K562 (cell line): ENCODE results near the gene NAPB. TPM values are rescaled to one million over a fixed set of nuclear protein-coding genes. Genes with fewer than 3 reads are reported as not detected.

Experiments
- ARID4B ChIP-seq: sonication (generic); formaldehyde crosslinking; IDR thresholded peaks from 2 replicates; pipeline ENCODE4 v1.8.0; 2022; ENCODE audit warnings: mild to moderate bottlenecking, missing genetic modification reagents
- DACH1 ChIP-seq: fragments of 450-650 bp; IDR thresholded peaks from 2 replicates; pipeline ENCODE4 v1.6.1; 2018; ENCODE audit not compliant: partially characterized antibody
- ETV6 ChIP-seq, 3 experiments: fragments of 150-350 bp in 1 of 3; sonication (generic) in 1 of 3; formaldehyde crosslinking in 1 of 3; IDR thresholded peaks; 2 replicates each; pipeline versions ENCODE4 v1.6.1 to v1.8.0; 2014 to 2022; ENCODE audit warnings: borderline replicate concordance in 2 of 3, low read depth in 2 of 3, antibody characterized with exemption in 1 of 3, low read length in 1 of 3, mild to moderate bottlenecking in 1 of 3, missing genetic modification reagents in 1 of 3
- GATAD2A ChIP-seq: fragments of 450-650 bp; IDR thresholded peaks from 2 replicates; pipeline ENCODE4 v1.6.1; 2017
- HBP1 ChIP-seq: fragments of 450-650 bp; formaldehyde crosslinking; IDR thresholded peaks from 2 replicates; pipeline ENCODE4 v1.4.0; 2022; ENCODE audit warnings: missing genetic modification characterization
- POLR2B ChIP-seq: fragments of 450-650 bp; IDR thresholded peaks from 2 replicates; pipeline ENCODE4 v1.6.1; 2018; ENCODE audit warnings: low read depth; ENCODE audit not compliant: partially characterized antibody
- PRPF4 ChIP-seq: fragments of 200-400 bp; formaldehyde crosslinking; IDR thresholded peaks from one replicate; pipeline ENCODE4 v1.6.1; 2017; ENCODE audit warnings: low read length, low read depth, mild to moderate bottlenecking; ENCODE audit not compliant: insufficient read depth, poor library complexity, severe bottlenecking
- SAP30 ChIP-seq: fragments of 200-600 bp; sonication (generic); IDR thresholded peaks from 2 replicates; pipeline ENCODE4 v1.6.1; 2012; ENCODE audit warnings: borderline replicate concordance, low read depth, mild to moderate bottlenecking, moderate library complexity, low read length, control low read depth, inconsistent platforms; ENCODE audit not compliant: insufficient read depth, poor library complexity, severe bottlenecking
- SOX6 ChIP-seq: fragments of 450-650 bp; IDR thresholded peaks from 2 replicates; pipeline ENCODE4 v1.6.1; 2014; ENCODE audit warnings: mild to moderate bottlenecking
- ZFX ChIP-seq: sonication (generic); formaldehyde crosslinking; IDR thresholded peaks from 2 replicates; pipeline ENCODE4 v1.8.0; 2022; ENCODE audit warnings: mild to moderate bottlenecking, missing genetic modification reagents, moderate library complexity
- ZNF134 ChIP-seq: fragments of 250-450 bp; sonication (Bioruptor Pico); conservative IDR thresholded peaks from 2 replicates; pipeline ENCODE4 v1.4.0; 2020
- ZNF316 ChIP-seq: fragments of 450-650 bp; IDR thresholded peaks from 2 replicates; pipeline ENCODE4 v1.6.1; 2016
- ZNF699 ChIP-seq: fragments of 250-450 bp; sonication (Bioruptor Pico); IDR thresholded peaks from 2 replicates; pipeline ENCODE4 v1.8.0; 2021; ENCODE audit warnings: mild to moderate bottlenecking, moderate library complexity; ENCODE audit not compliant: insufficient replicate concordance
- polyA plus RNA-seq, 8 experiments: library from polyadenylated mRNA; depleted of rRNA in 4 of 8; stranded (reverse) in 5 of 8; unstranded in 3 of 8; fragments of >200 nt; fragmentation: Nextera tagmentation in 2 of 8; fragmentation: Illumina TruSeq in 1 of 8; extraction: Ambion mirVana in 2 of 8; extraction: Trizol in 1 of 8; gene quantifications; 2 replicates each; pipeline versions ENCODE4 v1.2.1 to v1.2.3, GENCODE V29; 2011 to 2014; ENCODE audit warnings: inconsistent platforms in 1 of 8, missing spikeins in 1 of 8
- total RNA-seq, 7 experiments: library from RNA; depleted of rRNA in 6 of 7; stranded (reverse); fragments of >200 nt in 6 of 7; fragmentation: Illumina TruSeq in 2 of 7; extraction: Trizol in 2 of 7; gene quantifications; 2 replicates each; pipeline versions ENCODE4 v1.2.1 to v1.2.3, GENCODE V29; 2011 to 2021; ENCODE audit warnings: low replicate concordance in 1 of 7
- TF ChIP-seq, protein P1 (sequence below): fragments of 450-650 bp; IDR thresholded peaks from one replicate; pipeline ENCODE4 v1.6.1; 2018; ENCODE audit warnings: mild to moderate bottlenecking, moderate library complexity; ENCODE audit not compliant: partially characterized antibody
- TF ChIP-seq, protein P2 (sequence below): fragments of 250-450 bp; sonication (Bioruptor Pico); IDR thresholded peaks from 2 replicates; pipeline ENCODE4 v1.4.0; 2020; ENCODE audit warnings: mild to moderate bottlenecking, moderate library complexity, borderline replicate concordance

The NAPB gene
- total and polyA plus RNA-seq, 9 of the 15 experiments (the other 6 are each of a cell fraction or from before 2014, with no cell fraction given): 1.4 to 7.7 (median 5.2) TPM

- TF ChIP-seq HBP1 (CRISPR knock-in tag) (no peak), ZNF699 (CRISPR knock-in tag) (no peak), DACH1 (no peak), SOX6 (peak; percentile 33; the same call in 1 of the 2 replicates), ARID4B (CRISPR knock-in tag) (peak; percentile 47; the same call in 1 of the 2 replicates), POLR2B (peak; percentile 57), SAP30 (peak; percentile 27), PRPF4 (no peak), ZFX (peak; percentile 53), ETV6 (IDR thresholded peaks at IDR 0.05; ENCODE audit: borderline replicate concordance in 1 of 2, low read depth in 2 of 2, low read length in 1 of 2) (no peak), ETV6 (CRISPR knock-in tag; IDR thresholded peaks at IDR 0.05; ENCODE audit: borderline replicate concordance) (no peak), ZNF316 (no peak), ZNF134 (CRISPR knock-in tag) (peak; percentile 48; the same call in 1 of the 2 replicates), GATAD2A (no peak)
- TF ChIP-seq, protein P1, sequence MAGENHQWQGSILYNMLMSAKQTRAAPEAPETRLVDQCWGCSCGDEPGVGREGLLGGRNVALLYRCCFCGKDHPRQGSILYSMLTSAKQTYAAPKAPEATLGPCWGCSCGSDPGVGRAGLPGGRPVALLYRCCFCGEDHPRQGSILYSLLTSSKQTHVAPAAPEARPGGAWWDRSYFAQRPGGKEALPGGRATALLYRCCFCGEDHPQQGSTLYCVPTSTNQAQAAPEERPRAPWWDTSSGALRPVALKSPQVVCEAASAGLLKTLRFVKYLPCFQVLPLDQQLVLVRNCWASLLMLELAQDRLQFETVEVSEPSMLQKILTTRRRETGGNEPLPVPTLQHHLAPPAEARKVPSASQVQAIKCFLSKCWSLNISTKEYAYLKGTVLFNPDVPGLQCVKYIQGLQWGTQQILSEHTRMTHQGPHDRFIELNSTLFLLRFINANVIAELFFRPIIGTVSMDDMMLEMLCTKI: no peak
- TF ChIP-seq, protein P2, sequence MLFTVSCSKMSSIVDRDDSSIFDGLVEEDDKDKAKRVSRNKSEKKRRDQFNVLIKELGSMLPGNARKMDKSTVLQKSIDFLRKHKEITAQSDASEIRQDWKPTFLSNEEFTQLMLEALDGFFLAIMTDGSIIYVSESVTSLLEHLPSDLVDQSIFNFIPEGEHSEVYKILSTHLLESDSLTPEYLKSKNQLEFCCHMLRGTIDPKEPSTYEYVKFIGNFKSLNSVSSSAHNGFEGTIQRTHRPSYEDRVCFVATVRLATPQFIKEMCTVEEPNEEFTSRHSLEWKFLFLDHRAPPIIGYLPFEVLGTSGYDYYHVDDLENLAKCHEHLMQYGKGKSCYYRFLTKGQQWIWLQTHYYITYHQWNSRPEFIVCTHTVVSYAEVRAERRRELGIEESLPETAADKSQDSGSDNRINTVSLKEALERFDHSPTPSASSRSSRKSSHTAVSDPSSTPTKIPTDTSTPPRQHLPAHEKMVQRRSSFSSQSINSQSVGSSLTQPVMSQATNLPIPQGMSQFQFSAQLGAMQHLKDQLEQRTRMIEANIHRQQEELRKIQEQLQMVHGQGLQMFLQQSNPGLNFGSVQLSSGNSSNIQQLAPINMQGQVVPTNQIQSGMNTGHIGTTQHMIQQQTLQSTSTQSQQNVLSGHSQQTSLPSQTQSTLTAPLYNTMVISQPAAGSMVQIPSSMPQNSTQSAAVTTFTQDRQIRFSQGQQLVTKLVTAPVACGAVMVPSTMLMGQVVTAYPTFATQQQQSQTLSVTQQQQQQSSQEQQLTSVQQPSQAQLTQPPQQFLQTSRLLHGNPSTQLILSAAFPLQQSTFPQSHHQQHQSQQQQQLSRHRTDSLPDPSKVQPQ (CRISPR knock-in tag): 0 out of 2 replicates have a peak, but pooled peaks have one; percentile 58
Observed at GRCh38 chr20:23357767-23358562, 63.3 kb downstream of the NAPB start (continued).
